Stimulated activated CD4-positive, alpha-beta T cell treated with anti-CD3 and anti-CD28 coated beads, Interleukin-4, amount 100 ng/mL, for 4 hours (primary cell): ENCODE results near the gene VGLL1.

ENCODE experiments used
- DNase-seq, 2 experiments: peaks; one replicate each; pipeline ENCODE4 v3.0.0-alpha.2; 2020

The VGLL1 gene

GRCh38 chrX:136555694-136556093 is 23.7 kb downstream of the VGLL1 start:
- DNase-seq = no peak

- DNase-seq = no peak
Observed at GRCh38 chrX:136572030-136572429, 40.0 kb downstream of the VGLL1 start.

- DNase-seq = no peak
Observed at GRCh38 chrX:136574548-136574947, 42.5 kb downstream of the VGLL1 start.

GRCh38 chrX:136577552-136577951 is 45.5 kb downstream of the VGLL1 start:
- DNase-seq = peak; percentile 50 to 73

GRCh38 chrX:136580316-136580715 is 48.3 kb downstream of the VGLL1 start:
- DNase-seq = no peak

- DNase-seq = no peak
Observed at GRCh38 chrX:136582624-136583023, 50.6 kb downstream of the VGLL1 start.

GRCh38 chrX:136584545-136584944 is 52.5 kb downstream of the VGLL1 start:
- peak; percentile 7 to 21 for DNase-seq

GRCh38 chrX:136585262-136585661 is 53.2 kb downstream of the VGLL1 start:
- no peak for DNase-seq

- DNase-seq = no peak
Observed at GRCh38 chrX:136585960-136586359, 53.9 kb downstream of the VGLL1 start.

- DNase-seq = no peak
Observed at GRCh38 chrX:136586386-136586785, 54.4 kb downstream of the VGLL1 start.

- no peak for DNase-seq
Observed at GRCh38 chrX:136587532-136587931, 55.5 kb downstream of the VGLL1 start.

GRCh38 chrX:136588036-136588435 is 56.0 kb downstream of the VGLL1 start:
- DNase-seq = no peak

GRCh38 chrX:136589966-136590365 is 58.0 kb downstream of the VGLL1 start:
- no peak for DNase-seq

- DNase-seq = no peak
Observed at GRCh38 chrX:136597356-136597755, 65.3 kb downstream of the VGLL1 start.

GRCh38 chrX:136597954-136598353 is 65.9 kb downstream of the VGLL1 start:
- no peak for DNase-seq

GRCh38 chrX:136598631-136599030 is 66.6 kb downstream of the VGLL1 start:
- DNase-seq = no peak

- DNase-seq = no peak
Observed at GRCh38 chrX:136600059-136600458, 68.0 kb downstream of the VGLL1 start.
